ENCODE results near the gene NEK6. TPM values are rescaled to one million over a fixed set of nuclear protein-coding genes. Genes with fewer than 3 reads are reported as not detected.
A peak's percentile ranks its signal among the peaks of the same experiment; 100 is the strongest.

NEK6 gene
- total RNA-seq, 1 donor from 2014 or later, result 115 TPM

GRCh38 chr9:124268661-124269060, 10.9 kb downstream of the NEK6 start:
- H3K4me1 Mint-ChIP-seq (ENCODE audit: unreplicated experiment), result peaks cover 84% of the 10 kb centered on the region
- no peak for DNase-seq (ENCODE audit: extremely low spot score, unreplicated experiment)
- no peak for TF ChIP-seq CTCF (IDR thresholded peaks at IDR 0.05)
- H3K36me3 Mint-ChIP-seq (ENCODE audit: unreplicated experiment), result peaks cover 10% of the 10 kb centered on the region
- H3K27me3 Mint-ChIP-seq (ENCODE audit: unreplicated experiment), result no peaks in the 10 kb centered on the region
- H3K4me3 Mint-ChIP-seq (ENCODE audit: unreplicated experiment), result no peak overlapping the region
- no peaks in the 10 kb centered on the region for H3K9me3 Mint-ChIP-seq (ENCODE audit: unreplicated experiment)
- H3K27ac Mint-ChIP-seq (ENCODE audit: unreplicated experiment), result peak overlapping the region; percentile 97

- H3K27me3 Mint-ChIP-seq (ENCODE audit: unreplicated experiment), result no peaks in the 10 kb centered on the region
- H3K4me1 Mint-ChIP-seq (ENCODE audit: unreplicated experiment), result peaks cover 83% of the 10 kb centered on the region
- DNase-seq (ENCODE audit: extremely low spot score, unreplicated experiment), result no peak
- peak overlapping the region; percentile 97 for H3K27ac Mint-ChIP-seq (ENCODE audit: unreplicated experiment)
- H3K36me3 Mint-ChIP-seq (ENCODE audit: unreplicated experiment), result peaks cover 10% of the 10 kb centered on the region
- TF ChIP-seq CTCF (IDR thresholded peaks at IDR 0.05), result no peak
- H3K4me3 Mint-ChIP-seq (ENCODE audit: unreplicated experiment), result no peak overlapping the region
- no peaks in the 10 kb centered on the region for H3K9me3 Mint-ChIP-seq (ENCODE audit: unreplicated experiment)
Observed at GRCh38 chr9:124269556-124269955, 11.8 kb downstream of the NEK6 start.

- H3K4me1 Mint-ChIP-seq (ENCODE audit: unreplicated experiment), result peaks cover 82% of the 10 kb centered on the region
- H3K27me3 Mint-ChIP-seq (ENCODE audit: unreplicated experiment), result no peaks in the 10 kb centered on the region
- no peak for TF ChIP-seq CTCF (IDR thresholded peaks at IDR 0.05)
- H3K27ac Mint-ChIP-seq (ENCODE audit: unreplicated experiment), result peak overlapping the region; percentile 10
- H3K9me3 Mint-ChIP-seq (ENCODE audit: unreplicated experiment), result no peaks in the 10 kb centered on the region
- DNase-seq (ENCODE audit: extremely low spot score, unreplicated experiment), result no peak
- no peak overlapping the region for H3K4me3 Mint-ChIP-seq (ENCODE audit: unreplicated experiment)
- H3K36me3 Mint-ChIP-seq (ENCODE audit: unreplicated experiment), result peaks cover 8% of the 10 kb centered on the region
Observed at GRCh38 chr9:124270504-124271335, 13.0 kb downstream of the NEK6 start.

GRCh38 chr9:124271660-124272059, 13.9 kb downstream of the NEK6 start:
- peaks cover 80% of the 10 kb centered on the region for H3K4me1 Mint-ChIP-seq (ENCODE audit: unreplicated experiment)
- TF ChIP-seq CTCF (IDR thresholded peaks at IDR 0.05), result no peak
- H3K27ac Mint-ChIP-seq (ENCODE audit: unreplicated experiment), result peak overlapping the region; percentile 73
- H3K4me3 Mint-ChIP-seq (ENCODE audit: unreplicated experiment), result no peak overlapping the region
- no peaks in the 10 kb centered on the region for H3K9me3 Mint-ChIP-seq (ENCODE audit: unreplicated experiment)
- H3K27me3 Mint-ChIP-seq (ENCODE audit: unreplicated experiment), result no peaks in the 10 kb centered on the region
- H3K36me3 Mint-ChIP-seq (ENCODE audit: unreplicated experiment), result peaks cover 7% of the 10 kb centered on the region
- no peak for DNase-seq (ENCODE audit: extremely low spot score, unreplicated experiment)

- peaks cover 78% of the 10 kb centered on the region for H3K4me1 Mint-ChIP-seq (ENCODE audit: unreplicated experiment)
- DNase-seq (ENCODE audit: extremely low spot score, unreplicated experiment), result no peak
- no peak overlapping the region for H3K4me3 Mint-ChIP-seq (ENCODE audit: unreplicated experiment)
- no peak for TF ChIP-seq CTCF (IDR thresholded peaks at IDR 0.05)
- peaks cover 7% of the 10 kb centered on the region for H3K36me3 Mint-ChIP-seq (ENCODE audit: unreplicated experiment)
- peak overlapping the region; percentile 73 for H3K27ac Mint-ChIP-seq (ENCODE audit: unreplicated experiment)
- H3K9me3 Mint-ChIP-seq (ENCODE audit: unreplicated experiment), result no peaks in the 10 kb centered on the region
- no peaks in the 10 kb centered on the region for H3K27me3 Mint-ChIP-seq (ENCODE audit: unreplicated experiment)
Observed at GRCh38 chr9:124272118-124272517, 14.4 kb downstream of the NEK6 start.

All from osteocyte (in vitro differentiated cells).